HL-60 (cell line): ENCODE measurements around the gene PTPRQ.

Source experiments
- DNase-seq, 2 experiments: peaks; one replicate each; pipeline ENCODE4 v3.0.0-alpha.2; 2010 to 2020; ENCODE audit warnings: low read depth in 1 of 2, low spot score in 1 of 2
- H3K27ac ChIP-seq: fragments of 250-450 bp; sonication (Bioruptor Pico); replicated peaks from 2 replicates; pipeline ENCODE4 v1.5.1; 2020; ENCODE audit warnings: mild to moderate bottlenecking, moderate library complexity
- H3K27me3 ChIP-seq: fragments of 250-450 bp; sonication (Bioruptor Pico); 2 replicates; pipeline ENCODE4 v1.5.1; 2021; ENCODE audit warnings: mild to moderate bottlenecking, moderate library complexity; ENCODE audit not compliant: insufficient read depth, poor library complexity, severe bottlenecking
- H3K4me3 ChIP-seq: replicated peaks from 2 replicates; pipeline ENCODE4 v1.5.1; 2011; ENCODE audit warnings: mild to moderate bottlenecking, control low read depth, low read length; ENCODE audit not compliant: insufficient read depth
- CTCF ChIP-seq: IDR thresholded peaks from one replicate; pipeline ENCODE4 v1.5.1; 2011; ENCODE audit warnings: low read length, control low read depth, inconsistent platforms; ENCODE audit not compliant: insufficient read depth
- GABPA ChIP-seq: IDR thresholded peaks from 2 replicates; pipeline ENCODE4 v1.6.1; 2012; ENCODE audit warnings: low read depth
- POLR2AphosphoS5 ChIP-seq: IDR thresholded peaks from 2 replicates; pipeline ENCODE4 v1.6.1; 2012; ENCODE audit warnings: low read depth
- REST ChIP-seq: IDR thresholded peaks from 2 replicates; pipeline ENCODE4 v1.6.1; 2012; ENCODE audit warnings: low read depth; ENCODE audit not compliant: insufficient replicate concordance
- SPI1 ChIP-seq: IDR thresholded peaks from 2 replicates; pipeline ENCODE4 v1.6.1; 2012; ENCODE audit warnings: low read depth, mild to moderate bottlenecking, borderline replicate concordance

Gene PTPRQ

GRCh38 chr12:80590085-80590484 lies 146.1 kb downstream of the PTPRQ start:
- Histone ChIP-seq H3K4me3 (no peak overlapping the region), H3K27me3 (no peaks in the 10 kb centered on the region), H3K27ac (no peak overlapping the region)
- DNase-seq, result no peak
- TF ChIP-seq GABPA, result no peak
- TF ChIP-seq POLR2AphosphoS5, result no peak
- no peak for TF ChIP-seq CTCF
- no peak for TF ChIP-seq SPI1
- TF ChIP-seq REST, result no peak

GRCh38 chr12:80593766-80594165 lies 149.7 kb downstream of the PTPRQ start:
- TF ChIP-seq POLR2AphosphoS5, result no peak
- TF ChIP-seq SPI1, result no peak
- TF ChIP-seq GABPA, result no peak
- TF ChIP-seq CTCF, result no peak
- TF ChIP-seq REST, result no peak
- H3K4me3 ChIP-seq, result no peak overlapping the region
- DNase-seq, result no peak
- no peaks in the 10 kb centered on the region for H3K27me3 ChIP-seq
- no peak overlapping the region for H3K27ac ChIP-seq

GRCh38 chr12:80596509-80596908 lies 152.5 kb downstream of the PTPRQ start:
- Histone ChIP-seq H3K27ac (no peak overlapping the region), H3K4me3 (no peak overlapping the region), H3K27me3 (no peaks in the 10 kb centered on the region)
- no peak for DNase-seq
- TF ChIP-seq GABPA, result no peak
- TF ChIP-seq CTCF, result no peak
- no peak for TF ChIP-seq SPI1
- no peak for TF ChIP-seq POLR2AphosphoS5
- TF ChIP-seq REST, result no peak
